Thyroid gland (tissue), 4 donors: ENCODE measurements around the gene CFAP20DC. TPM values are rescaled to one million over a fixed set of nuclear protein-coding genes. Genes with fewer than 3 reads are reported as not detected.
"Not testable (repeated sequence)": the region's sequence is repeated elsewhere in the genome, so short reads cannot be mapped to it uniquely, and the experiment has no call there.

Experiments used
- DNase-seq, 2 donors: peaks; one replicate each; pipeline ENCODE4 v3.0.0-alpha.2; 2019
- H3K27ac ChIP-seq, 3 donors: fragments of 200-600 bp; sonication (generic); 1 replicate in 2 of 3; 2 replicates in 1 of 3; pipeline ENCODE4 v1.5.1; 2016 to 2019; ENCODE audit warnings: mild to moderate bottlenecking in 1 of 3, moderate library complexity in 1 of 3
- H3K27me3 ChIP-seq: fragments of 200-600 bp; sonication (generic); one replicate; pipeline ENCODE4 v1.5.1; 2019
- H3K36me3 ChIP-seq, 2 donors: fragments of 200-600 bp; sonication (generic); one replicate each; pipeline ENCODE4 v1.5.1; 2016 to 2019
- H3K4me1 ChIP-seq, 2 donors: fragments of 200-600 bp; sonication (generic); one replicate each; pipeline ENCODE4 v1.5.1; 2017 to 2019
- H3K4me3 ChIP-seq, 3 donors: fragments of 200-600 bp; sonication (generic); replicated peaks in 1 of 3; 1 replicate in 2 of 3; 2 replicates in 1 of 3; pipeline ENCODE4 v1.5.1; 2016; ENCODE audit warnings: mild to moderate bottlenecking in 1 of 3
- H3K9me3 ChIP-seq: fragments of 200-600 bp; sonication (generic); one replicate; pipeline ENCODE4 v1.5.1; 2017
- POLR2A ChIP-seq, 2 donors: fragments of 450-650 bp; IDR thresholded peaks; one replicate each; pipeline ENCODE4 v1.6.1; 2017; ENCODE audit warnings: antibody characterized with exemption in 2 of 2, mild to moderate bottlenecking in 2 of 2, moderate library complexity in 1 of 2
- WGBS, 2 donors: methylation state at CpG; one replicate each; pipeline ENCODE4 v1.1.5; 2017; 5-methylcytosine and 5-hydroxymethylcytosine counted together
- intact Hi-C: fragments of 100-400 bp; cut with DNase I; formaldehyde crosslinking; loops from one replicate; pipeline ENCODE4 v1.15.1; 2023
- total RNA-seq, 4 donors: library from RNA; depleted of rRNA; stranded (reverse); fragments of >200 nt; gene quantifications; one replicate each; pipeline ENCODE4 v1.2.3, GENCODE V29; 2016
- TF ChIP-seq, protein P1 (sequence below), 6 experiments: fragments of 200-600 bp in 3 of 6; fragments of 450-650 bp in 3 of 6; sonication (generic) in 3 of 6; IDR thresholded peaks; one replicate each; pipeline ENCODE4 v1.5.1; 2016 to 2019; ENCODE audit warnings: antibody characterized with exemption in 6 of 6, mild to moderate bottlenecking in 2 of 6, inconsistent platforms in 1 of 6, moderate library complexity in 1 of 6

CFAP20DC gene
- total RNA-seq, 4 donors from 2014 or later: 0.20 to 0.92 (median 0.60) TPM

DNA sequence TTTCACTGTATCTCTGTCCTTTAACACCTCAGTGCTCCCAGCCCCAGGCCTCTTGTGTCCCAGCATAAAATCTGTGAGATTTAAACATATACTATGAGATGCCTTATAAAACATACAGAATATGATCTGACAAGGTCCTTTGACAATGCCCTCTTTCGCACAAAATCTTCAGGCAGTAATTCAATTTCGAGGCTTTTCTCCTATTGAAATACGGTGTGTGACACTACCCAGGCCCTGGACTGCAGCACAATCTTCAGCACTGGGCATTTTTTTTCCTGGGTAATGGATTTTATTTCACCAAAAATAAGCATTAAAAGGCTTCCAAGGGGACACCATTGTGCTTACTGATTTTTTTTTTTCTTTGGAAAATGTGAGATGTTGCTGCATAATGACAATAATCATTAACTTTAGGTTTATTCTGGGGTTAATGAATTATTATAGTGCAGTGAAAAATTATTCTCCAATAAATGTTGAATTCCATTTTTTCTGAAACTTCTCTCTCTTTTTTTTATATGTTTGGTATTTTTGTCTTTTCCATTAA, 342.4 kb downstream of the CFAP20DC start:
- Histone ChIP-seq H3K4me1 (no peaks in the 10 kb centered on the region), H3K36me3 (no peaks in the 10 kb centered on the region), H3K9me3 (no peaks in the 10 kb centered on the region), H3K4me3 (no peak overlapping the region), H3K27me3 (no peaks in the 10 kb centered on the region), H3K27ac (no peak overlapping the region)
- no peak for DNase-seq
- no peak for TF ChIP-seq POLR2A (IDR thresholded peaks at IDR 0.05)
- TF ChIP-seq, protein P1, sequence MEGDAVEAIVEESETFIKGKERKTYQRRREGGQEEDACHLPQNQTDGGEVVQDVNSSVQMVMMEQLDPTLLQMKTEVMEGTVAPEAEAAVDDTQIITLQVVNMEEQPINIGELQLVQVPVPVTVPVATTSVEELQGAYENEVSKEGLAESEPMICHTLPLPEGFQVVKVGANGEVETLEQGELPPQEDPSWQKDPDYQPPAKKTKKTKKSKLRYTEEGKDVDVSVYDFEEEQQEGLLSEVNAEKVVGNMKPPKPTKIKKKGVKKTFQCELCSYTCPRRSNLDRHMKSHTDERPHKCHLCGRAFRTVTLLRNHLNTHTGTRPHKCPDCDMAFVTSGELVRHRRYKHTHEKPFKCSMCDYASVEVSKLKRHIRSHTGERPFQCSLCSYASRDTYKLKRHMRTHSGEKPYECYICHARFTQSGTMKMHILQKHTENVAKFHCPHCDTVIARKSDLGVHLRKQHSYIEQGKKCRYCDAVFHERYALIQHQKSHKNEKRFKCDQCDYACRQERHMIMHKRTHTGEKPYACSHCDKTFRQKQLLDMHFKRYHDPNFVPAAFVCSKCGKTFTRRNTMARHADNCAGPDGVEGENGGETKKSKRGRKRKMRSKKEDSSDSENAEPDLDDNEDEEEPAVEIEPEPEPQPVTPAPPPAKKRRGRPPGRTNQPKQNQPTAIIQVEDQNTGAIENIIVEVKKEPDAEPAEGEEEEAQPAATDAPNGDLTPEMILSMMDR (IDR thresholded peaks at IDR 0.05): no peak
- 87 to 88% methylated on average over 3 of the region's 3 CpGs for WGBS, 2 donors
- intact Hi-C loops: no loop called here

- WGBS, 2 donors: 87 to 90% methylated on average over 2 of the region's 2 CpGs
- Histone ChIP-seq H3K27me3 (no peaks in the 10 kb centered on the region), H3K9me3 (no peaks in the 10 kb centered on the region), H3K27ac (no peak overlapping the region), H3K4me3 (no peak overlapping the region), H3K4me1 (no peaks in the 10 kb centered on the region), H3K36me3 (no peaks in the 10 kb centered on the region)
- TF ChIP-seq, protein P1 (IDR thresholded peaks at IDR 0.05): no peak
- TF ChIP-seq POLR2A (IDR thresholded peaks at IDR 0.05): no peak
- no peak for DNase-seq
- intact Hi-C loops: no loop called here
Observed at GRCh38 chr3:58706395-58707167, 343.2 kb downstream of the CFAP20DC start.

DNA sequence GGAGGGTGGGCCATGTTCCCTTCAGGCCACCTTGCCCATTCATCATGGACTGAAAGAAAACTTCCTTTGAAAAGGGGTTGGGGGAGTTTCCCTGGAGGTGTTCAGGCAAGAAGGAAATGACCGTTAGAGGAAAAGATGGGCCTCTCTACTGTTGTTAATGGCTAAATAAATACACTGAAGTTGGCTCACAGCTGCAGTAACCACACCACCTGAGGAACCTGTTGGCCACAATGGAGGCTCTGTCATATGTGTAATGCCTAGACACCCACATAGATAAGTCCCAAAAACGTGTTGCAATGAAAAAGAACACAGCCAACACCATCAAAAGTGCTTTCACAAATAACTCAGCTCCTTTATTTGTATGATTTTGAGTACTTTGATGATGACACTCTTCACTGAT, 345.1 kb downstream of the CFAP20DC start:
- H3K4me3 ChIP-seq: no peak overlapping the region
- no peak for TF ChIP-seq POLR2A (IDR thresholded peaks at IDR 0.05)
- TF ChIP-seq, protein P1 (IDR thresholded peaks at IDR 0.05): no peak
- H3K27ac ChIP-seq: no peak overlapping the region
- no peaks in the 10 kb centered on the region for H3K27me3 ChIP-seq
- intact Hi-C loops: no loop called here
- no peaks in the 10 kb centered on the region for H3K4me1 ChIP-seq
- WGBS, 2 donors: 54 to 55% methylated on average over 2 of the region's 2 CpGs
- H3K9me3 ChIP-seq: no peaks in the 10 kb centered on the region
- H3K36me3 ChIP-seq: no peaks in the 10 kb centered on the region
- no peak for DNase-seq

GRCh38 chr3:58704304-58704703, 345.5 kb downstream of the CFAP20DC start:
- H3K4me3 ChIP-seq, H3K36me3 ChIP-seq, DNase-seq, H3K27ac ChIP-seq, intact Hi-C loops, H3K9me3 ChIP-seq, H3K27me3 ChIP-seq, H3K4me1 ChIP-seq: not testable (repeated sequence)
- WGBS, 2 donors: 91 to 96% methylated on average over 2 of the region's 2 CpGs

GRCh38 chr3:58698246-58698645, 351.6 kb downstream of the CFAP20DC start:
- no peaks in the 10 kb centered on the region for H3K27me3 ChIP-seq
- TF ChIP-seq POLR2A (IDR thresholded peaks at IDR 0.05): no peak
- TF ChIP-seq, protein P1 (IDR thresholded peaks at IDR 0.05): no peak

More at GRCh38 chr3:58698246-58698645, 351.6 kb downstream of the CFAP20DC start:
- Histone ChIP-seq H3K36me3 (no peaks in the 10 kb centered on the region), H3K9me3 (no peaks in the 10 kb centered on the region), H3K4me3 (no peak overlapping the region), H3K27ac (no peak overlapping the region), H3K4me1 (peaks cover 14 to 28% of the 10 kb centered on the region in 2 donors)
- intact Hi-C loops: no loop called here
- DNase-seq: no peak
